NCI-H510A (cell line): Measurements from ENCODE around the gene KIF5C.
"Not testable (repeated sequence)": the region's sequence is repeated elsewhere in the genome, so short reads cannot be mapped to it uniquely, and the experiment has no call there.

Experiments used
- DNase-seq: peaks from one replicate; lab custom pipeline; 2025; lab: John Stamatoyannopoulos, UW

The KIF5C gene

DNA sequence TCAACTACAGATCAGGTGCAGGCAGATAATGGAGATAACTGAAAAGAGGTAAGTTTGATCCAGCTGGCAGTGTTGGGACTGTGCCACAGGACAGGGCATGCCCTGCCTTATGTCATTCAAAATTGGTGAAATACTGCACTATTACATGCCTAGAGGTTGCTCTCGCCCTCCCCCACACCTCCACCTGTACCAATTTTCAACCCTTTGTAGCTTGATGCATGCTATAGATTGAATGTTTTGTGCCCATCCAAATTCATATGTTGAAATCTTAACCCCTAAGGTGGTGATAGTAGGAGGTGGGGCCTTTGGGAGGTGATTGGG lies 91.4 kb downstream of the KIF5C start:
- DNase-seq, result no peak

DNA sequence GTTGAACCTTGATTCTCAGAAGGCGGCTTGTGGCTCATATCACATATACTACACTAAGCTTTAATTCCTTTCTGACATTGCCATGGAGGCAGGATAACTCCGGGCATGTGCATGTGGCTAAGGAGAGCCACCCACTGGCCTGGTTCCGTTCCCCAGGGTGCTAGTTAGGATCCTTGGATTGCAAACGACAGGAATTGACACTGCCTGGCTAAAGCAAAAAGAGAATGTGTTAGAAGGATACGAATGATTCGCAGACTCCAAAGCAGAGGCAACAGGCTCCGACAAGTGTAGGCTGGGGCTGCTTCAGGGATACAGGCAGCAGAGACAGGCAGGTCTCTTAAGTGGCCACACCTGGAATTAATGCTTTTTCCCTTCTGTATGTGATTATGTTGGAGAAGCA lies 92.0 kb downstream of the KIF5C start:
- DNase-seq, result no peak

DNA sequence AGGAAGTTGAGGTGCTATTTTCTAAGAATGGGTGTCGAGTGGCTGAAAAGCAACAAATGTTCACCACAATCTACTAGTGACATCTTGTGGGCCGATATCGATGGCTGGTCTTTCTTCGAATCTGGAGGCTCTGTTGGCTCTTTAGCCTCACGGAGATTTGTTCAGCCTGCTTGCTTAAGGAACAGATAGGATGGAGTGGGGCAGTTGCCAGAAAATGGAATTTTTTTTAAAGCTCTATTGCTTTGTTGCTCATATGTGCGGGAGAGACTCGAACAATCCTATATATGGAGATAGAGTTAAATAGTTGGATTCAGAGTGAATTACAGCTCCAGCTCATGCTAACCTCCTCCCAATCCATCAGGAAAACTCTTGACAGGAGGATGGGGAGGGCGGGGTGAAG lies 92.6 kb downstream of the KIF5C start:
- DNase-seq, result no peak

DNA sequence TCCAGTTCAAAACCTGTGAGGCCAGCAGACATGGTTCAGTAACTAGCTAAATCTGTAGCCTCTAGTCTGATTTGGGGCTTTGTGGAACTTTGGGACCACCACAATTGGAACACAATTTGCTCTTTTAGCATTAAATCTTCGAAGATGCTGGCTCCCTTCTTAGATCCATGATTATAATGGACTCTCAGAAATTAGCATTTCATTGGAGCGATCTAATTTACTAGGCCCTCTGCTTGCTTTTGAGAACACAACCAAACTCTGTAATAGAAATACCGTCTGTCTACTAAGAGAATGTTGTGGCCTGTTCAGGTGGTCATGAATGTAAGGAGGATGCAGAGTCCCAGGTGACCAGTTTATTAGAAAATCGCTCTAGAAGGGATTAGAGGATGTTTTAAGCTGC lies 93.3 kb downstream of the KIF5C start:
- no peak for DNase-seq

DNA sequence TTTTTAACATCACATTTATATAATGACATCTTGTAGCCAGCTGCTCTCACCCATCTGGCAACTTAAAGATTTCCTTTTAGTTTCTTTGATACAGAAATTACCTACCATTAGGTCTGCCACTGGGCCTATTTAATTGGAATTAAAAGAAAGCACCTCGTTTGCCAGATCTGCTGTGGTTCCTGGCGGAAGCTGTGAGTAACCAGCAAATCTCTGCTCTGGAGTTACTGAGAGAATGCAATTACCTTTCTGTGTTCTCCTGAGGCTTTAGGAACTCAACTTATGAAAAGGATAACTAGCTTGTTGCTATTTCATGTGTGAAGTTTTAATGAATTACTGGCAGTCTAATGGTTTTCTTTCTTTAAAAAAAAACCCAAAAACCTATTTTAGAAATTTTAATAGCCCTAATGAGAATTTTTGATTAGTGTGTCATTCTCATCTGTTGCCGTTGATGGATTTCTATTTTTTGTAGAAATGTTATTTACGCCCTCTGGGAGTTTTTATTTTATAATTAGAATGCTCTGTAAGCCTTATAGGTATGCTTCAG lies 93.8 kb downstream of the KIF5C start:
- no peak for DNase-seq

DNA sequence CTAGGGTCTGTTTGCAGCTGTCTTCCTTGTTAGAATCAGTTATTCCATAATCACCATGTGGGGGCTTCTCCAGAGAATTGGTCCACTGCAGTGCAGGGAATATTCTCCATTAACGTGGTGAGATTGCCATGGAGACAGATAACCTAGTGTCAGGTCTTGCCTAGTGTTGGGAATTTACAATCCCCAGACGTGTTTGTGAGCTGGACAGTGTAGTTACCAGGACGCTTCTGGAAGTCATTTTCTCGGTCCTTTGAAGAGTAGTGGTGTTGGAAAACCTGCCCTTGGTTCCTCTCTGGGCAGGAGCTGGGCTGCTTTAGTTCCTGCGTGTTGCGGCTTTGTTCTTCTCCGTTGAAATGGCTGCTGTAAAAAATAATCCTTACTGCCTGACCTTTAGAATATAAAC lies 94.6 kb downstream of the KIF5C start:
- no peak for DNase-seq

DNA sequence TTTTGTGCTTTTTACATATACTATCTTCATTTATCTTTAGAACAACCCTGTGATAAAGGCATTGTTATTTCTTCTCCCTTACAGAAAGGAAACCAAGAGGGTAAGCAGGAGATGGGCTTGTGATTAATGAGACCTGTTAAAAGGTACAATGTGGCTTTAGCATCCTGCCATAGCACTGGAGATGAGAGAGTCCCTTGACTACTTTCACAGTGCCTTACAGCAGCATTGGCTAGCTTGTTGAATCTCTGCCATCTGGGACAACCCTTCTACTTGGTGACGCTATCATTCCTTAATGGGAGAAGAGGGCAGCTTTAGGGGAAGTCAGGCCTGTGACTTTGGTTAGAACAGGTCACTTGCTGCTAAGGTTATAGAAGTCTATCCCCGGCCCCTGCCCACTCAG lies 95.4 kb downstream of the KIF5C start:
- DNase-seq, result no peak

DNA sequence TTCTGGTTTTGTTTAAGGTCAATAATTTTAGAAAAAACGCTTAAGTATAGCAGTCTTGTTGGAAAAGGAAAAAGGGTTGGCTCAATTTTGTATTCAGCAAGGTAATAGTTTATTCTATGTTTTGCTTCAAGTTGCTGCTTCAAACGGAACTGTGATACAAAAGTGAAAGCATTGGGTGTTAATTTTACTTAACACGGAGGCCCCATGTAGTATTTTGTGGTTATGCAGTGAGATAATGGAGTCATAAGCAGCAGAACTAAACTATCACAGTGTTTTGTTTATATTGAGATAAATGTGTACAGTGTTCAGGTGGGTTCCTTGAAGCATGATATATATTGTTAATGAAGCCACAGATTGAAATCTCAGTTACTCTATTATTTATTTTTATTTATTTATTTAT lies 96.5 kb downstream of the KIF5C start:
- no peak for DNase-seq

DNA sequence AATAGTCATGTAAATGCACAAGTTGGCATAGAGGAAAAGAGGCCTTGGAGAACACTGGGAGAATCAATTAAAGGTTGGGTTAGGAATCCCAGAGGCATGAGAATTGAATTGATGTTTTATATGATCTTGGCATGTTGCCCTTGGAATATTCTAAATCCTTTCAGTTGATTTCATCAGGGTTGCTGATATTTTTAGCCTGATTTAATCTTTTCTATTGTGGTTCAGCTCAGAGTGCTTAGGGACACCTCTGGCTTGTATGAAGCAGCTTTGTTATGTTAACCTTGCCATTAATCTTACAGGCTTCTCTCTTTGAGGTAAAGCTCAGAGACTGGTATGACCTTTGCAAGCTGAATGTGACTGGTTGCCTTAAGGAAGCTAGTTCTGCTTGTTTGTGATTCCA lies 99.1 kb downstream of the KIF5C start:
- no peak for DNase-seq

DNA sequence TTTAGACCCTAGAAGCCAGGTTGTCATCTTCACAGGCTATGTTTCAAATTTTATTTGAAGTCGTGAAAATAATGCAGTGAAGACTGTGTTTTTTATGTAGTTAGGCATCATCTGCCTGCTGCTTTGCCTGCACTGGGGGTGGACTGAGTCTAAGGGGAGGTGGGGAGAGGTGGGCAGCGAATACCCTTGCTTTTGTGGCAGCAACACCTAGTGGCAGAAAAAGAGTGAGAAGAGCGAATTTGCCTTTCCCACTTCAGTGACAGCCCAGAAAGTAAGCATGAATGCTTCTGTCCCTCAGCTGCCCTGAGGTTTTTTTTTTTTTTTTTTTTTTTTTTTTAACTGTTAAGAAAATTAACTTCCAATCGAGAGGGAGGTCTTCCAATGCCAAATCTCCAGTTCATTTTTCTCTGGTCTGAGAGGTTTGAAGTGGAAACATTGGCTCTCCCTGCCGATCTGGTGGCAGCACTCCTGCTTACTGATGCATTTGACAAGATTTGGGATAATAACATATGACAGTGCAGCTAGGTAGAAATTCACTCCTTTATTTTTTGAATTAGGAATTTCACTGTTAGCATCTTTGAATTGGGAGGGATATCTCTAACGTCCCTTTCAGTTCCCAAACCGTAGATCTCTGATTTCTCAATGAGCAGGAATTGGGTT lies 103.1 kb downstream of the KIF5C start:
- no peak for DNase-seq

DNA sequence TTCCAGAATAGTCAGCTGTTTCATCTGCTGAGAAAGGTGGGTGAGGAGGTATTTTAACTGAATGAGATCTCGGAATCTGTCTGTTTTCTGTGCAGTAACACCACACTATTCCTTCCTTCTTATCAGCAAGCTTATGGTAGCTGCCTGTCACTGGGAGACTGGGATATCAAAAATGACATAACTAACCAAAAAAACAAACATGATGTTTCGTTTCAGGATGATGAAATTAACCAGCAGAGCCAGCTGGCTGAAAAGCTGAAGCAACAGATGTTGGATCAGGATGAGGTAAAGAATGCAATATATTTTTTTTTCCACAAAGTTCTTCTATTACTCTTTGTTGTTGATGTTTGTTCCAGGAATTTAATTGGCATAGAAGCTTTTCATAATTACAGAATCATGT lies 103.7 kb downstream of the KIF5C start:
- no peak for DNase-seq

DNA sequence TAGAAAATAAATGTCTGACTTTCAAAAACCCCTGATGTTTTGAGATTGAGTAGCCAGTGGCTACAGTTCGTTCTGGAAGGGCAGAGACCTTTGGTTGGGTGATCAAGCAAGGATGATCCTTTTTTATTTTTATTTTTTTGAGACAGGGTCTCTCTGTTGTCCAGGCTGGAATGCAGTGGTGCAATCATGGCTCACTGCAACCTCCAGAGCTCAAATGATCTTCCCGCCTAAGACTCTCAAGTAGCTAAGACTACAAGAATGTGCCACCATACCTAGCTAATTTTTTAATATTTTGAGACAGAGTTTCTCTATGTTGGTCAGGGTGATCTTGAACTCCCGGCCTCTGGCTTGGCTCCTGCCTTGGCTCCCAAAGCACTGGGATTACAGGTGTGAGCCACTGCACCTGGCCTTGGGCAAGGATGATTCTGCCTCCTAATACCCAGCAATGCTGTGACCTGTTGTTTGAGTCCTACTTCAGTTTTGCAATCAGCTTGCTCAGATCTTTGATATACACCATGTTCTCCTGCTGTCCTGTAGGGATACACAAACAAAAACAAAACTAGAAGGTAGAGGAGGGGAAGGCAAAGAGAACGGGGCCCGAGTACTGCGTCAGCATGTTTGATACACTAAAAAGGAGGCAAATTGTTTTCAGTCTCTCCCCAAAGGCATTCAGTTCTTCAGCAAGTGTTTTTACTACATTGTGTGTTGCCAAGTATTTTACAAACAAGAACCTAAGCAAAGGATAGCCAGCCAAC lies 104.3 kb downstream of the KIF5C start:
- DNase-seq, result no peak

DNA sequence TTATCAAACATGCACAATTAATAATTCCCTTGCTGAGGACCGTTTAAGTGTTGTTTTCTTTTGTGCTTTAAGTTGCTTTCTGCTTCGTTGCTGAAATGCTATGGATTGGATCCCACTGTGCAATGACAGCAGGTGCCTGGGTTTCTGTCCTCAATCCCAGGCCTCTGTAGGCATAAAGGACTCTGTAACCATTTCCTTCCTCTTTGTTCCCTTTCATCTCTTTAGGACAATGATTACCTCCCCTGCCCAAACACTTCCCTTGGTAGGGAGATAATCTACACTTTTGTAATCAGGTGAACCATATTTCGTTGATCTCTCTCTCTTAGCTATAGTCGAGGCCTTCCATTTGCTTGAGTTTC lies 104.9 kb downstream of the KIF5C start:
- no peak for DNase-seq

DNA sequence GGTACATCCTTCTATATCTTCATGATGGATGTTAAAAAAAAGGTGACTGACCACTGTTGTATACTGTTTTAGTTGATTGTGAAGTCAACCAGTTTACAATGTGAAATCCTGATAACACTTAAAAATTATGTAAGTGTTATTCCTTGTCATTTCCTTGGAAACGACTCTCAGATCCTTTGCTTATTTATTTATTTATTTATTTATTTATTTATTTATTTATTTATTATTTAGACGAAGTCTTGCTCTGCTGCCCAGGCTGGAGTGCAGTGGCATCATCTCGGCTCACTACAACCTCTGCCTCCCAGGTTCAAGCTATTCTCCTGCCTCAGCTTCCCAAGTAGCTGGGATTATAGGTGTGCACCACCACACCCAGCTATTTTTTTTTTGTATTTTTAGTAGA lies 105.5 kb downstream of the KIF5C start:
- DNase-seq, result not testable (repeated sequence)

DNA sequence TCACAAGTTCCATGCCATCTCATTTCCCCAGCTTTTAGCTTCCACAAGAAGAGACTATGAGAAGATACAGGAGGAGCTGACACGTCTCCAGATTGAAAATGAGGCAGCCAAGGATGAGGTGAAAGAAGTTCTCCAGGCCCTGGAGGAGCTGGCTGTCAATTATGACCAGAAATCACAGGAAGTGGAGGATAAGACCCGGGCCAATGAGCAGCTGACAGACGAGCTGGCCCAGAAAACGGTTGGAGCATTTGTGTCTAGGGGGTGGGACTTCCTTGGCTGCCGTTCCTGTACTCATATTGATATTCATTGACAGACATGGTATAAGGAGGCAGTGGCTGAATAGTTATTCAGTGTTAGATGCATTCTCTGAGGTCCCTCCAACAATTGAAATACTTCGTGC lies 106.3 kb downstream of the KIF5C start:
- no peak for DNase-seq

DNA sequence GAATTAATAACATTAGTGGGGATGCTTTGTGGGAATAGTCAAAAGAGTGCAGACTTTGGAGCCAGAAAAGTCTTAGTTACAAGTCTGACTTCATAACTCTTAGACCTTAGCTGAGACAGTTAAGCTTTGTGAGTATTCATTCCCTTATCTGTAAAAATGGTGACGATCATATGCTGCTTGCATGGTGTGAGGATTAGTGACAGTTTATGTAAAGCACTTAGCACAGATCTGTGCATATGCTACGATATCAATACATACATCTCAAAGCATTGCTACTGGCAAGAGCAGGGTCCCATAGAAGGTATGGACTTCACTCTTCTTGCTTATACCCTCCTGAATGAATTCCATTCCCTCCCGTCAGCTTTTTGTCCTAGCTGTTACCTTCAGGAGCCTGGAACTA lies 106.8 kb downstream of the KIF5C start:
- no peak for DNase-seq

DNA sequence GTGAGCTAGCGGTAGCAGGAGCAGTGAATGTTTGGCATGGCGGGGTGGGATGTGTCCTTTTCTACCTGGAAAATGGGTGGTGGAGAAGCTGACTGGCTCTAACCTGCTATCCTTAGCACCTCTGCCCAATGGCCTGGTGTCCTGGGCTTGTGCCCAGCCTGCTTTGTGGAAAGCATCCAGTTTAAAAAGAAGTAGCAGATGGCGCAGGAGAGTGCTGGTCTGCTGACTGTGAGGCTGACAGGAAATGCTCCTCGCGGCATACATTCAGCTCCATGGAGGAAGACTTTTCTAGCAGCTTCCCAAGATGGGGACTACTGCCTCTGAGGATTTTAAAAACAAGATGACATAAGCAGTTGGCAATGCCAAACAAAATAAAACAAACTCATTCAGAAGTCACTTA lies 107.3 kb downstream of the KIF5C start:
- no peak for DNase-seq

DNA sequence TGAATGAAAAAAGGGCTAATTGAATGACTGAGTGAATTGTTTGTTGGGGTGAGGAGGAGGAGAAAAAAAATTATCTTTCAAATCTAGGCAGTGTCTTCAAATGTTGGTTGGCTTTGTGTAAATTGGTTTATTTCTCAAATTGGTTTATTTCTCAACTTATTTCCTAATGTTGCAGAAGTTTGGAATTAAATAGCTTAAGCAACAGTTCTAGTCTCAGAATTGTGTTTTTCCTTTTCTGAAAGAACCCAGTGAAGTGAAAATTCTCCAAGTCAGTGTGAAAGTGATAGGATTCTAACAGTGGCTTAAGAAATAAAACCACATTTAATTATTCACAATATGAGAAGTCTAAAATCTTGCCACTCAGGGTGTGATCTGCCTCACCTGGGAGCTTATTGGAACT lies 108.9 kb downstream of the KIF5C start:
- DNase-seq, result no peak

DNA sequence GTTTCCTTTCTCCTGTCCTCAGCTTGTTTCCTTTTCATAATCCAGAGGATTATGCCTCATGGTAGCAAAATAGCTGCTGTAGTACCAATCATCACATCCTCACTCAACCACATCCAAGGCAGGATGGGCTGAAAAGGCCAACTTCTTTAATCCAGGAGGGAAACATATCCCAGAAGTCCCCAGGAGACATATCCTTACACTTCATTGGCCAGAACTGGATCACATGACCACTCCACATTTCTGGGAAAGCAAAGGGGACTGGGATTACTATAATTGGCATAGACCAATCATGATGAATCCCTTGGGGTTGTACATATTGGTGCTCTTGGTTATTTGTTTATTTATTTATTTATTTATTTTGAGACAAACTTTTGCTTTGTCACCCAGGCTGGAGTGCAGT lies 109.4 kb downstream of the KIF5C start:
- DNase-seq, result no peak

DNA sequence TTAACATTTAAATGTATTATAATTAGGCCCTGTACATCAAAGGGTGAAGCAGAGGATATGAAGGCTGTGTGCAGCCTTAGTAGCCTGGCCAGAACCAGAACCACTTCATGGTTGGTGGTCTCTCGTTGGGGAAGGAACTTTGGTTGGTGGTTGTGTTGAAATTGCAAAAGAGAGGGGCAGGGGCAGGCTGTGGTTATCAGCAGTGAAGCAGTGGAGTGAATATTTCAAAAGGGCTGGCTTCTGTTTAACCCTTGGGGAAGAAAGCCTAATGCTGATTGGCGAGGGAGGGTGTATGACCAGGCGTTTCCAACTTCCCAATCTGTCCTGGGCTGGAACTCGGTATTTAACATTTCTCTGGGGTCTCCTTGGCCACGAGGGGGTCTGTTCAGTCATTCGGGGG lies 112.3 kb downstream of the KIF5C start:
- DNase-seq, result no peak

DNA sequence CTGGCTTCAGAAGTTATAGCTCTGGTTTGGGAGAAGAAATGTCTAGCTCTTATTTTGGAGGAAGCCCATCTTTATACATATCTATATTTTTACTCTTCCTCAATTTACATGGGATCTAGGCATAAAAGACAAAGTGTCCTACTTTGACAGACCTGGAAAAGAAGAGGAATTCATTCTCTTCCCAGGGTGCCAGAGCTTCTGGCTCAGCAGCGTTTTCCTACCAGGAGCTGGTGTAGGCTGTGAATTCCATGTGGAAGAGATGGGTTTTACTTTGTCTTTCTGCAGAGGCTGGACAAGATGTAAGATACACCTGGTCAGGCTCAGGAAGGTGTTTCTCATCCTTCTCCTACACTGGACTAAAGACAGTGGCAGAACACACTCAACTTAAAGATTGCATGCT lies 113.3 kb downstream of the KIF5C start:
- no peak for DNase-seq

DNA sequence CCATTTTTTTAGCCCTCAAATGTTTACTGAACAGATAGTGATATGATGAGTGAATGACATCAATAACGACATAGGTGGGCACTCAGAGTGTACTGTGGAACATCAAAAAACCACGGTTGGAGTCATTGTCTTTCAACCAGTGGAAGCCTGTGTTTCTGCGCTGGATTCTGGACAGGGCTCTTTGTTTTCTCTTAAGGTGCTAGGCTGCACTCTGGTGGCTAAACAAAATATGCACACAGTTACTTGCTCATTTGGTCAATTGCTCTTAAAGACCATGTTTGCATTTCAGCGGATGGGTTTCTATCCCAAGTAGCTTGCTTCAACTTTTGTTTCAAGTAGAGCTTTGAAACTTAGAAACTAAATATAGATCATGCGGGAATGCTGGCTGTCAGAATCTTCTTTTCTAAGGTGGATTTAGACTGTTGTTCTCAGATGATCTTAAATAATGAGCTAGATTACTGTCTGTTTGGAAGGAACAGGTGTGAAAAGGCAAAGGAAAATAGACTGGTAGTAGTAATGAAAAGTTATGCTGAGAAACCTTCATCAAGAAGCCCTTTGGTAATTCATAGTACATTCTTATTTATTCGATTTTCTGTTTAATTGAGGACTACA lies 115.0 kb downstream of the KIF5C start:
- peak; percentile 46 for DNase-seq

DNA sequence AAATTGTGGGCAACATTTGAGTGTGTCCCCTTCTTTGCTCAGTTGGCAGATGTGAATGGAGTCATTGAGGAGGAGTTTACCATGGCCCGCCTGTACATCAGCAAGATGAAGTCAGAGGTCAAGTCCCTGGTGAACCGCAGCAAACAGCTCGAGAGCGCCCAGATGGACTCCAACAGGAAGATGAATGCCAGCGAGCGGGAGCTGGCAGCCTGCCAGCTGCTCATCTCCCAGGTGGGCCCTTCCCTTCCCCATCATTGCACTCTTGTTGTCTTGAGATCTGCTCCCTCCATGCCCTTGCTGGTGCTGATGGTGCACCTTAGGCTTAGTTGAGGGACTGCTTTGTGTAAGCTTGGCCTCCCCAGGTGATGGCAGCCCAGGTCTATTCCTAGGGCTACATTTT lies 115.9 kb downstream of the KIF5C start:
- DNase-seq, result peak; percentile 28

DNA sequence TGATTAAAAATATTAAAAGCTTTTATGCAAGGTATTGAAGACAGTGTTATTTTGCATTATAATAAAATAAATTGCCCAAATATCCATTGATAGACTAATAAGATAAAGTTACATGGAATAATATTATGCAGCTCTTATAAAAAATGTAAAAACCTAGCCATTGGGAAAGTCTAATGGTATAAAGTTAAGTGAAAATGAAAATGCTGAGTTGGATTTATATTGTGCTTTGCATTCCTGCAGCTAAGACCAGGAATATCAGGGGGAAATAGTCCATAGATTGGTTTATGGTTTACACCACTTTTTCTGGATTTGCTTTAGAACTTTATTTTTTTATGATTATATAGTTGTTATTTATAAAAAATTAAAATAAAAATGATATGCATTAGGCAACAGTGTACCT lies 117.4 kb downstream of the KIF5C start:
- DNase-seq, result no peak
